Measurements from ENCODE around the gene NOC2L. TPM values are rescaled to one million over a fixed set of nuclear protein-coding genes. Genes with fewer than 3 reads are reported as not detected.
"Not testable (repeated sequence)": the region's sequence is repeated elsewhere in the genome, so short reads cannot be mapped to it uniquely, and the experiment has no call there.

NOC2L gene
- total and polyA plus RNA-seq, 2 donors from 2014 or later = 42.4 to 65.5 TPM

GRCh38 chr1:902802-903201 is 56.3 kb downstream of the NOC2L start:
- Histone ChIP-seq H3K27ac (ENCODE audit: low read depth in 2 of 2, low read length in 2 of 2) (no peak overlapping the region), H3K9me3 (ENCODE audit: control insufficient read depth in 2 of 3, insufficient read depth in 1 of 3, low read length in 3 of 3) (no peaks in the 10 kb centered on the region), H3K27me3 (ENCODE audit: control insufficient read depth, insufficient read depth, low read length) (no peaks in the 10 kb centered on the region), H3K4me3 (ENCODE audit: low read length in 3 of 3) (no peak overlapping the region), H3K4me1 (ENCODE audit: control insufficient read depth in 2 of 3, insufficient read depth in 2 of 3, low read depth in 1 of 3, low read length in 3 of 3) (peaks cover 0 to 8% (median 0%) of the 10 kb centered on the region in 3 donors), H3K9ac (ENCODE audit: low read length in 3 of 3) (no peak overlapping the region), H3K36me3 (ENCODE audit: control insufficient read depth in 2 of 3, insufficient read depth in 3 of 3, low read length in 3 of 3) (no peaks in the 10 kb centered on the region)
- DNase-seq (peak in 3 of 5 donors; percentile 8 to 71 (median 53)), FAIRE-seq (no peak)
- intact Hi-C loops (cut with DNase I) = no loop called here
- no peak for TF ChIP-seq CTCF (IDR thresholded peaks at IDR 0.05; ENCODE audit: borderline replicate concordance, extremely low read depth, insufficient read depth)

GRCh38 chr1:901108-901859 is 57.8 kb downstream of the NOC2L start:
- H3K9me3 ChIP-seq (ENCODE audit: control insufficient read depth in 2 of 3, insufficient read depth in 1 of 3, low read length in 3 of 3) = no peaks in the 10 kb centered on the region
- no peak for DNase-seq
- FAIRE-seq = no peak
- H3K4me3 ChIP-seq (ENCODE audit: low read length in 3 of 3) = no peak overlapping the region
- no peaks in the 10 kb centered on the region for H3K27me3 ChIP-seq (ENCODE audit: control insufficient read depth, insufficient read depth, low read length)
- no peak overlapping the region for H3K9ac ChIP-seq (ENCODE audit: low read length in 3 of 3)
- H3K27ac ChIP-seq (ENCODE audit: low read depth in 2 of 2, low read length in 2 of 2) = no peak overlapping the region
- TF ChIP-seq CTCF (IDR thresholded peaks at IDR 0.05; ENCODE audit: borderline replicate concordance, extremely low read depth, insufficient read depth) = no peak
- H3K36me3 ChIP-seq (ENCODE audit: control insufficient read depth in 2 of 3, insufficient read depth in 3 of 3, low read length in 3 of 3) = no peaks in the 10 kb centered on the region
- H3K4me1 ChIP-seq (ENCODE audit: control insufficient read depth in 2 of 3, insufficient read depth in 2 of 3, low read depth in 1 of 3, low read length in 3 of 3) = peaks cover 0 to 6% (median 0%) of the 10 kb centered on the region in 3 donors
- intact Hi-C loops (cut with DNase I) = no loop called here

GRCh38 chr1:899636-900317 is 59.3 kb downstream of the NOC2L start:
- FAIRE-seq (no peak), DNase-seq (no peak)
- Histone ChIP-seq H3K9me3 (ENCODE audit: control insufficient read depth in 2 of 3, insufficient read depth in 1 of 3, low read length in 3 of 3) (no peaks in the 10 kb centered on the region), H3K36me3 (ENCODE audit: control insufficient read depth in 2 of 3, insufficient read depth in 3 of 3, low read length in 3 of 3) (no peaks in the 10 kb centered on the region), H3K27me3 (ENCODE audit: control insufficient read depth, insufficient read depth, low read length) (no peaks in the 10 kb centered on the region), H3K4me3 (ENCODE audit: low read length in 3 of 3) (no peak overlapping the region), H3K27ac (ENCODE audit: low read depth in 2 of 2, low read length in 2 of 2) (no peak overlapping the region), H3K9ac (ENCODE audit: low read length in 3 of 3) (no peak overlapping the region), H3K4me1 (ENCODE audit: control insufficient read depth in 2 of 3, insufficient read depth in 2 of 3, low read depth in 1 of 3, low read length in 3 of 3) (no peaks in the 10 kb centered on the region)
- intact Hi-C loops (cut with DNase I) = no loop called here
- TF ChIP-seq CTCF (IDR thresholded peaks at IDR 0.05; ENCODE audit: borderline replicate concordance, extremely low read depth, insufficient read depth) = no peak

GRCh38 chr1:897951-898350 is 61.1 kb downstream of the NOC2L start:
- H3K27ac ChIP-seq (ENCODE audit: low read depth in 2 of 2, low read length in 2 of 2); H3K4me3 ChIP-seq (ENCODE audit: low read length in 3 of 3); H3K4me1 ChIP-seq (ENCODE audit: control insufficient read depth in 2 of 3, insufficient read depth in 2 of 3, low read depth in 1 of 3, low read length in 3 of 3); H3K9ac ChIP-seq (ENCODE audit: low read length in 3 of 3); H3K36me3 ChIP-seq (ENCODE audit: control insufficient read depth in 2 of 3, insufficient read depth in 3 of 3, low read length in 3 of 3); intact Hi-C loops (cut with DNase I); H3K9me3 ChIP-seq (ENCODE audit: control insufficient read depth in 2 of 3, insufficient read depth in 1 of 3, low read length in 3 of 3); H3K27me3 ChIP-seq (ENCODE audit: control insufficient read depth, insufficient read depth, low read length); DNase-seq; FAIRE-seq: not testable (repeated sequence)
